G401 (cell line): ENCODE results near the gene MRGPRX1. TPM values are rescaled to one million over a fixed set of nuclear protein-coding genes. Genes with fewer than 3 reads are reported as not detected.

ENCODE experiments used
- total RNA-seq: library from RNA; depleted of rRNA; stranded (reverse); fragments of >200 nt; shearing (Covaris generic); gene quantifications from 2 replicates; pipeline ENCODE4 v1.2.3, GENCODE V29; 2014; rRNA removed

MRGPRX1 gene
- total RNA-seq, 1 experiment from 2014 or later = not detected

Other genes starting within 250 kb of the MRGPRX1 start
- gene TMEM86A, start 240.6 kb downstream of the MRGPRX1 start, total RNA-seq = 0.34 and 0.55 TPM in 2 replicates
- not detected in 2 replicates for gene IGSF22, start 213.2 kb downstream of the MRGPRX1 start, total RNA-seq
- not detected in 2 replicates for gene PTPN5, start 147.6 kb downstream of the MRGPRX1 start, total RNA-seq
- gene MRGPRX2, start 121.3 kb upstream of the MRGPRX1 start, total RNA-seq = not detected in 2 replicates
- 22.6 and 30.1 TPM in 2 replicates for gene ZDHHC13, start 177.8 kb upstream of the MRGPRX1 start, total RNA-seq